GM12865 (cell line): Measurements from ENCODE around the gene OLR1.

Source experiments
- DNase-seq: peaks from one replicate; pipeline ENCODE4 v3.0.0; 2010; ENCODE audit warnings: low read depth
- H3K4me3 ChIP-seq: 2 replicates; pipeline ENCODE4 v1.5.1; 2011; ENCODE audit warnings: mild to moderate bottlenecking, low read depth, low read length, control low read depth
- TF ChIP-seq, protein P1 (sequence below): IDR thresholded peaks from 2 replicates; pipeline ENCODE4 v1.5.1; 2011; ENCODE audit warnings: low read length, control low read depth, low read depth, inconsistent platforms; ENCODE audit not compliant: insufficient read depth; ENCODE audit errors: missing control alignments

Gene OLR1

DNA sequence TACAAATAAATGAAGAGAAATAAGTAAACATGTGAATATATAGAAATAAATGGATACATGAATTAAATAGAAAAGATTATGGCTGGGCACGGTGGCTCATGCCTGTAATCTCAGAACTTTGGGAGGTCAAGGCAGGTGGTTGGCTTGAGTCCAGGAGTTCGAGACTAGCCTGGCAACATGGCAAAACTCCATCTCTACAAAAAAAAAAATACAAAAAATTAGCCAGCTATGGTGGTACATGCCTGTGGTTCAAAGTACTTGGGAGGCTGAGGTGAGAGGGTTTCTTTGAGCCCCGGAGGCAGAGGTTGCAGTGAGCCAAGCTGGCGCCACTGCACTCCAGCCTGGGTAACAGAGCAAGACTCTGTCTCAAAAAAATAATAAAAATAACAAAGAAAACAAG lies 36.8 kb downstream of the OLR1 start:
- no peak for DNase-seq

DNA sequence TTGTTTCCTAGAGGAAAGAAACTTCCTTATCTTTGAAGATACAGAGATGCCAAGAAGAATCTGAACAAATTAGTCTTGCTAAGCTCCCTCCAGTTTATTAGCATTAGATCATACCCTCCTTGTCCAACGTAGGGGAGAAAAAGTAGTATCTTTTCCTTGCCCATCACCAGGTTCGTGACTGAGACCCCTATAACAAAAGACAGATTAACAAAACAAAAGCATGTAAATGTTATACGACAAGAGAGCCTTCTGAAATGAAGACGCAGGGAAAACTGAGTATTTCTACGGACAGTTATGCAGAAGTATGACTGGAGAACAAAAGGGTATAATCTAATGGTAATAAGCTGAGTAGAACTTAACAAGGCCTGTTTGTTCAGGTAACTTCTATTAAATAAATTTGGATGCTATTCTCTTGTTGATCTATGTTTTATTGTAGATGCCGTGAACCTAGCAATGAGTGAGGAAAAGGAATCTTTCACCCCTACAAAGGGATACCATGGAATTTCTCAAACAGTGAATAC lies 39.0 kb downstream of the OLR1 start:
- no peak overlapping the region for H3K4me3 ChIP-seq
- no peak for DNase-seq
- TF ChIP-seq, protein P1, sequence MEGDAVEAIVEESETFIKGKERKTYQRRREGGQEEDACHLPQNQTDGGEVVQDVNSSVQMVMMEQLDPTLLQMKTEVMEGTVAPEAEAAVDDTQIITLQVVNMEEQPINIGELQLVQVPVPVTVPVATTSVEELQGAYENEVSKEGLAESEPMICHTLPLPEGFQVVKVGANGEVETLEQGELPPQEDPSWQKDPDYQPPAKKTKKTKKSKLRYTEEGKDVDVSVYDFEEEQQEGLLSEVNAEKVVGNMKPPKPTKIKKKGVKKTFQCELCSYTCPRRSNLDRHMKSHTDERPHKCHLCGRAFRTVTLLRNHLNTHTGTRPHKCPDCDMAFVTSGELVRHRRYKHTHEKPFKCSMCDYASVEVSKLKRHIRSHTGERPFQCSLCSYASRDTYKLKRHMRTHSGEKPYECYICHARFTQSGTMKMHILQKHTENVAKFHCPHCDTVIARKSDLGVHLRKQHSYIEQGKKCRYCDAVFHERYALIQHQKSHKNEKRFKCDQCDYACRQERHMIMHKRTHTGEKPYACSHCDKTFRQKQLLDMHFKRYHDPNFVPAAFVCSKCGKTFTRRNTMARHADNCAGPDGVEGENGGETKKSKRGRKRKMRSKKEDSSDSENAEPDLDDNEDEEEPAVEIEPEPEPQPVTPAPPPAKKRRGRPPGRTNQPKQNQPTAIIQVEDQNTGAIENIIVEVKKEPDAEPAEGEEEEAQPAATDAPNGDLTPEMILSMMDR, result no peak

More for the DNA sequence above, 36.8 kb downstream of the OLR1 start:
- no peak overlapping the region for H3K4me3 ChIP-seq
- TF ChIP-seq, protein P1, result no peak

DNA sequence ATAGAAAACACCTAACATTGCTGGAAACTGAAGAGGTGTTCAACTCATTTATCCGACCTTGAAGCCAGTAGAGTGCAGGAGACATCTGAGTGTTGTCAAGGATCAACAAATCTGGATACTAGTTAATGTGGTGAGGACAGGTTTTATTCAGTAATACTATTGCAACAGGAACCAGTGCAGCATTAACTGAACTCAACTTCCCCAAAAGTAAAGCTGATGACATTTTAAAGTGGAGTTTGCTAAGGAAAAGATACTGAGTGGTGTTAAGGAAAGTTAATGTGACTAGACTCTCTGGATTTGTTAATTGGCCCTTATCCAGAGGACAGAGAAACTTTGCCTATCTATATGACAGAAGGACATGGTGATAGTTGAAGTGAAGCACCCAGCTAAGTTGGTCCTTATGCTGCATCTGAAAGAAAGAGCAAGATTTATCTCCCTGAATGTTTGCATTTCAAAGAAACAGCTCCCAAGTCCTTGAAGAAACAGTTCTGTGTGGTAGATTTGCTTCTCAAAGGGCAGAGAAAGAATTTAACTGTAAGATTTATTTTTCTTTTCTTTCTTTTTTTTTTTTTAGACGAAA lies 40.7 kb downstream of the OLR1 start:
- TF ChIP-seq, protein P1, result no peak
- H3K4me3 ChIP-seq, result no peak overlapping the region
- DNase-seq, result no peak

DNA sequence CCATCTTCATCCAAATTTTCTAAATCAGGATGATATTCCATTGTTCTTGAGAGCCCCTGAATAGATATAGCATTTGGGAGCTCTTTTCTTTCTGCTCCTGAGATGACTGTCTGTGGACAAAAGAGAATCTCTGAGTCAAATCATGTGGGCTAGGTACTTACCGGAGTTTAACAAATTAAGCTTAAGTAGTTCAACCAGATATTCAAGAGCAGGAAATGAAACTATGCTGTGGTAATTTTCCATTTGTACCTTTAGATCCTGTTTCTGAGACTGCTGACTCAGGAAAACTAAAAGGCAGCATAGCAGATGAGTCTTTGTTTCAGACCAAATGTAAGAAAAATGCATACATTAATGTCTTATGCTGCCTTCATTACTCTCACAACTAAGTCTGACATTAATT lies 41.9 kb downstream of the OLR1 start, which contains the start of gene CLEC7A:
Gene CLEC7A (minus strand): TSS at position 158 of the 400 bp plus-strand sequence. CDS start 117 bp downstream, at position 41.
- TF ChIP-seq, protein P1, result no peak
- DNase-seq, result peak; percentile 70
- H3K4me3 ChIP-seq, result no peak within 1 kb of the TSS

DNA sequence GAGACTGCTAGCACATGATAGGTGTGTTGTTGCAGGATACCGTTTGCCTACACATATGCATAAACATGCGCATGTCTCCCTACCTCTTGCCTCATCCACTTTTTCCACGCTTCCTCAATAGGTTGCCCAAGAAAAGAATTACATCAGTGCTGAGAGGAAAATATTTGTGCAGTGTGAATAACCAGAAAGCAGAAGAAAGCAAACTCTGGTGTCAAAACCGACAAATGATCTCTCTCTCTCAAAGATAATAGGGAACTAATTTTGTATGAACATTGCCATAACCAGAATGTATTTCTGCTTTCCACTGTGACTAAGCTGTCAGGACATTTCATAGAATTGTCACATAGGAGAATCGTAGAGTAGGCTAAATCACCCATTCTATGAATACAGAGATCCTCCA lies 43.2 kb downstream of the OLR1 start:
- no peak overlapping the region for H3K4me3 ChIP-seq
- TF ChIP-seq, protein P1, result no peak
- DNase-seq, result no peak

DNA sequence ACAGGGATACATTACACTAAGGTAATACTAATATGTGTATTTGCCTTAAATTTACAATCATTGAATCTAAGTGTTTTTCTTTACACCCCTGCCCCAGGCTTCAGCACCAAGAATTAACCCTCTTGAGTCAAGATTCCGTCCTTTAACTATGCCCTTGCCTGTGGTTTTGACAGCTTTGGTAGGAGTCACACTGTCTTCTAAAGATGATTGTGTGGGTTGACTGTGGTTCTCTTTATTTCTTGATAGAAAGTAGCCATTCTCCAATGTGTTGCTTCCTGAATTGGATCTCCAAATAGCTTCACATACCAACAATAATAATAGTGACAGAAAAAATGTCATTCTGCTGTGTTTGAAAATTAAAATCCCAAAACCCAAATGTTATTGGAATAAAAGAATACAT lies 45.5 kb downstream of the OLR1 start:
- TF ChIP-seq, protein P1, result no peak
- no peak overlapping the region for H3K4me3 ChIP-seq
- DNase-seq, result no peak

DNA sequence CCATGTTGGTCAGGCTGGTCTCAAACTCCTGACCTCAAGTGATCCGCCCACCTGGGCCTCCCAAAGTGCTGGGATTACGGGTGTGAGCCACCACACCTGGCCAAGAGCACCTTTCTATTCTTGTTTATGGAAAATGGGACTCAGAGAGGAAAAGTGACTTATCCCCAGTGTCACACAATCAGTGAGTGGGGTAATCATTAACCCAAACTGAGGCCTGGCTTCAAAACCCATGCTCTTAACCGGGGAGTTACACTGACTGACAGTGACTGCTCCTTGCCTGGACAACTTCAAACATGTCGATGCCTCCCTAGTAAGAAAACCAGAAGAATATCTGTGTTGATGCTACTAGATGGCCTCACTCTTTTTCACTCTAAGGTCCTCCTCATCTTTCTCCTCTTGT lies 49.2 kb downstream of the OLR1 start:
- DNase-seq, result no peak
- TF ChIP-seq, protein P1, result no peak
- no peak overlapping the region for H3K4me3 ChIP-seq
